ENCODE data around the gene DEFB121. TPM values are rescaled to one million over a fixed set of nuclear protein-coding genes. Genes with fewer than 3 reads are reported as not detected.
"Not testable (repeated sequence)": the region's sequence is repeated elsewhere in the genome, so short reads cannot be mapped to it uniquely, and the experiment has no call there.

DEFB121 gene
- total and polyA plus RNA-seq, 2 donors (not counting 3 experiments of a cell fraction or from before 2014, with no cell fraction given), result not detected

DNA sequence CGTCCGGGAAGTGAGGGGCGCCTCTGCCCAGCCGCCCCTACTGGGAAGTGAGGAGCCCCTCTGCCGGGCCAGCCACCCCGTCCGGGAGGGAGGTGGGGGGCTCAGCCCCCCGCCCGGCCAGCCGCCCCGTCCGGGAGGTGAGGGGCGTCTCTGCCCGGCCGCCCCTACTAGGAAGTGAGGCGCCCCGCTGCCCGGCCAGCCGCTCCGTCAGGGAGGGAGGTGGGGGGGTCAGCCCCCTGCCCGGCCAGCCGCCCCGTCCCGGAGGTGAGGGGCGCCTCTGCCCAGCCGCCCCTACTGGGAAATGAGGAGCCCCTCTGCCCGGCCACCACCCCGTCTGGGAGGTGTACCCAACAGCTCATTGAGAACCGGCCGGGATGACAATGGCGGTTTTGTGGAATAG is 21.6 kb upstream of the DEFB121 start:
- H3K9me3 ChIP-seq (replicated peaks; ENCODE audit: control insufficient read depth, insufficient read depth, low read length); H3K4me3 ChIP-seq (replicated peaks in 1 of 3; ENCODE audit: insufficient read depth in 1 of 3, low read depth in 1 of 3, low read length in 3 of 3); H3K9ac ChIP-seq (replicated peaks; ENCODE audit: extremely low read depth, insufficient read depth, low read length); H3K9me1 ChIP-seq (replicated peaks; ENCODE audit: control insufficient read depth, extremely low read depth, insufficient read depth, low read length); BruUV-seq (replicated peaks); DNase-seq (ENCODE audit: low read depth, low spot score); H2AFZ ChIP-seq (ENCODE audit: low read depth, low read length); H3K79me2 ChIP-seq (ENCODE audit: control insufficient read depth, insufficient read depth, low read length); H3K4me2 ChIP-seq (ENCODE audit: insufficient read depth, low read length); intact Hi-C loops (cut with micrococcal nuclease); H3K27ac ChIP-seq (ENCODE audit: insufficient read depth, low read depth, low read length); CTCF ChIA-PET; POLR2A ChIA-PET; H3K36me3 ChIP-seq (ENCODE audit: control insufficient read depth in 2 of 2, extremely low read depth in 1 of 2, insufficient read depth in 2 of 2, low read length in 2 of 2); dilution Hi-C loops (cut with MboI; ENCODE audit: extremely low pct_ligation_motif_present, low sequenced_read_pairs); FAIRE-seq; H4K20me1 ChIP-seq (replicated peaks; ENCODE audit: control insufficient read depth, extremely low read depth, insufficient read depth, low read length); H3K4me1 ChIP-seq (ENCODE audit: control insufficient read depth, extremely low read depth, insufficient read depth, low read length); H3K27me3 ChIP-seq (ENCODE audit: control insufficient read depth in 2 of 2, insufficient read depth in 2 of 2, low read length in 2 of 2): not testable (repeated sequence)

- H3K36me3 ChIP-seq (ENCODE audit: control insufficient read depth in 2 of 2, extremely low read depth in 1 of 2, insufficient read depth in 2 of 2, low read length in 2 of 2); H3K79me2 ChIP-seq (ENCODE audit: control insufficient read depth, insufficient read depth, low read length); H3K4me1 ChIP-seq (ENCODE audit: control insufficient read depth, extremely low read depth, insufficient read depth, low read length); BruUV-seq (replicated peaks); H3K9ac ChIP-seq (replicated peaks; ENCODE audit: extremely low read depth, insufficient read depth, low read length); FAIRE-seq; H3K4me2 ChIP-seq (ENCODE audit: insufficient read depth, low read length); intact Hi-C loops (cut with micrococcal nuclease); H3K27ac ChIP-seq (ENCODE audit: insufficient read depth, low read depth, low read length); H4K20me1 ChIP-seq (replicated peaks; ENCODE audit: control insufficient read depth, extremely low read depth, insufficient read depth, low read length); POLR2A ChIA-PET; H3K4me3 ChIP-seq (replicated peaks in 1 of 3; ENCODE audit: insufficient read depth in 1 of 3, low read depth in 1 of 3, low read length in 3 of 3); DNase-seq (ENCODE audit: low read depth, low spot score); CTCF ChIA-PET; H3K9me1 ChIP-seq (replicated peaks; ENCODE audit: control insufficient read depth, extremely low read depth, insufficient read depth, low read length); H2AFZ ChIP-seq (ENCODE audit: low read depth, low read length); H3K27me3 ChIP-seq (ENCODE audit: control insufficient read depth in 2 of 2, insufficient read depth in 2 of 2, low read length in 2 of 2); dilution Hi-C loops (cut with MboI; ENCODE audit: extremely low pct_ligation_motif_present, low sequenced_read_pairs); H3K9me3 ChIP-seq (replicated peaks; ENCODE audit: control insufficient read depth, insufficient read depth, low read length): not testable (repeated sequence)
These were observed 21.0 kb upstream of the DEFB121 start for GRCh38 chr20:31426891-31427551.

DNA sequence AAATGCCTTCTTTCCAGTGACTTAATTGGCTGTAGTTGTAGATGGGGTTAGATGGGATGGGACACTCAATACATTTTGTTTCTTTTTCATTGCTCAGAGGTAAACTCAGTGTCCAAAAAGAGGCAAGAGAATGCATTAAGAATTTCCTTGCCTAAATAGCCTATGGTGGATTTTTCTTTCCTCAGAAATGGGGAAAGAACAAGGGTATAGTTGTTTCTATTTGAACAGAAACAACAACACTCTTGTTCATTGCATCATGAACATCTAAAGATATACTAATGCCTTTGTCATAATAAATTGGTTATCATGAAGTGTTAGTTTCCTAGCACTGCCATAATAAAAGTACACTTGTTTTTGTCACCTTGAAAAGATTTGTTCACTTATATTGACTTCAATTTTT is 19.8 kb upstream of the DEFB121 start:
- FAIRE-seq (no peak), DNase-seq (ENCODE audit: low read depth, low spot score) (no peak)
- no peaks in the 10 kb centered on the region for H3K9me3 ChIP-seq (replicated peaks; ENCODE audit: control insufficient read depth, insufficient read depth, low read length)
- H3K79me2 ChIP-seq (ENCODE audit: control insufficient read depth, insufficient read depth, low read length), result no peaks in the 10 kb centered on the region
- TF ChIP-seq MAX (IDR thresholded peaks at IDR 0.05; ENCODE audit: insufficient read depth, insufficient read length) (no peak), POLR2A (IDR thresholded peaks at IDR 0.05; ENCODE audit: low read depth, low read length) (no peak), MYC (IDR thresholded peaks at IDR 0.05; ENCODE audit: low read depth, low read length) (no peak), FOS (IDR thresholded peaks at IDR 0.05; ENCODE audit: borderline replicate concordance, insufficient read depth, low read length) (no peak), GATA2 (IDR thresholded peaks at IDR 0.05; ENCODE audit: insufficient read depth, insufficient read length, low read depth, low read length) (no peak), EZH2 (IDR thresholded peaks at IDR 0.05; ENCODE audit: borderline replicate concordance, low read depth, low read length, severe bottlenecking) (no peak), POLR2AphosphoS5 (IDR thresholded peaks at IDR 0.05; ENCODE audit: insufficient read depth, low read depth, low read length) (no peak), JUN (IDR thresholded peaks at IDR 0.05; ENCODE audit: borderline replicate concordance, insufficient read depth, insufficient read length, low read depth) (no peak)
- TF ChIP-seq, protein P1, sequence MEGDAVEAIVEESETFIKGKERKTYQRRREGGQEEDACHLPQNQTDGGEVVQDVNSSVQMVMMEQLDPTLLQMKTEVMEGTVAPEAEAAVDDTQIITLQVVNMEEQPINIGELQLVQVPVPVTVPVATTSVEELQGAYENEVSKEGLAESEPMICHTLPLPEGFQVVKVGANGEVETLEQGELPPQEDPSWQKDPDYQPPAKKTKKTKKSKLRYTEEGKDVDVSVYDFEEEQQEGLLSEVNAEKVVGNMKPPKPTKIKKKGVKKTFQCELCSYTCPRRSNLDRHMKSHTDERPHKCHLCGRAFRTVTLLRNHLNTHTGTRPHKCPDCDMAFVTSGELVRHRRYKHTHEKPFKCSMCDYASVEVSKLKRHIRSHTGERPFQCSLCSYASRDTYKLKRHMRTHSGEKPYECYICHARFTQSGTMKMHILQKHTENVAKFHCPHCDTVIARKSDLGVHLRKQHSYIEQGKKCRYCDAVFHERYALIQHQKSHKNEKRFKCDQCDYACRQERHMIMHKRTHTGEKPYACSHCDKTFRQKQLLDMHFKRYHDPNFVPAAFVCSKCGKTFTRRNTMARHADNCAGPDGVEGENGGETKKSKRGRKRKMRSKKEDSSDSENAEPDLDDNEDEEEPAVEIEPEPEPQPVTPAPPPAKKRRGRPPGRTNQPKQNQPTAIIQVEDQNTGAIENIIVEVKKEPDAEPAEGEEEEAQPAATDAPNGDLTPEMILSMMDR (IDR thresholded peaks at IDR 0.05; ENCODE audit: extremely low read depth in 1 of 2, insufficient read depth in 1 of 2, low read depth in 1 of 2, low read length in 2 of 2), result no peak
- H2AFZ ChIP-seq (ENCODE audit: low read depth, low read length), result no peak overlapping the region
- no peaks in the 10 kb centered on the region for H3K27me3 ChIP-seq (ENCODE audit: control insufficient read depth in 2 of 2, insufficient read depth in 2 of 2, low read length in 2 of 2)
- dilution Hi-C loops (cut with MboI; ENCODE audit: extremely low pct_ligation_motif_present, low sequenced_read_pairs), result no loop called here
- H3K4me3 ChIP-seq (replicated peaks in 1 of 3; ENCODE audit: insufficient read depth in 1 of 3, low read depth in 1 of 3, low read length in 3 of 3), result no peak overlapping the region
- no peak overlapping the region for H3K9ac ChIP-seq (replicated peaks; ENCODE audit: extremely low read depth, insufficient read depth, low read length)
- ChIA-PET POLR2A (no interaction called here), CTCF (no interaction called here)
- H3K9me1 ChIP-seq (replicated peaks; ENCODE audit: control insufficient read depth, extremely low read depth, insufficient read depth, low read length), result no peaks in the 10 kb centered on the region
- H3K36me3 ChIP-seq (ENCODE audit: control insufficient read depth in 2 of 2, extremely low read depth in 1 of 2, insufficient read depth in 2 of 2, low read length in 2 of 2), result no peaks in the 10 kb centered on the region
- no peaks in the 10 kb centered on the region for H3K4me1 ChIP-seq (ENCODE audit: control insufficient read depth, extremely low read depth, insufficient read depth, low read length)
- intact Hi-C loops (cut with micrococcal nuclease), result no loop called here
- BruUV-seq (replicated peaks), result no TSS peak
- no peak overlapping the region for H3K4me2 ChIP-seq (ENCODE audit: insufficient read depth, low read length)
- H4K20me1 ChIP-seq (replicated peaks; ENCODE audit: control insufficient read depth, extremely low read depth, insufficient read depth, low read length), result no peaks in the 10 kb centered on the region
- H3K27ac ChIP-seq (ENCODE audit: insufficient read depth, low read depth, low read length), result no peak overlapping the region
